Umbilical cord (tissue), 2 donors: Measurements from ENCODE around the gene KCNK15. TPM values are rescaled to one million over a fixed set of nuclear protein-coding genes. Genes with fewer than 3 reads are reported as not detected.
"Not testable (repeated sequence)": the region's sequence is repeated elsewhere in the genome, so short reads cannot be mapped to it uniquely, and the experiment has no call there.

Experiments used
- DNase-seq: peaks from one replicate; pipeline ENCODE4 v3.0.0-alpha.2; 2015; ENCODE audit warnings: low spot score
- total RNA-seq: library from RNA; depleted of rRNA; stranded (reverse); fragments of >200 nt; gene quantifications from one replicate; pipeline ENCODE4 v1.2.3, GENCODE V29; 2014; ENCODE audit warnings: low replicate concordance; ENCODE audit not compliant: insufficient read depth

The KCNK15 gene
- 0.96 TPM for total RNA-seq

- no peak for DNase-seq
These were observed at the start of gene KCNK15 for GRCh38 chr20:44745598-44746366. TSS of gene KCNK15 (plus strand) at chr20:44745865. CDS start at chr20:44745911, 46 bp downstream.

GRCh38 chr20:44696315-44696714 is 49.4 kb upstream of the KCNK15 start:
- no peak for DNase-seq

- not testable (repeated sequence) for DNase-seq
These were observed 48.6 kb upstream of the KCNK15 start for GRCh38 chr20:44697041-44697440.

GRCh38 chr20:44698351-44698750 is 47.3 kb upstream of the KCNK15 start:
- DNase-seq, result no peak

GRCh38 chr20:44700306-44700705 is 45.4 kb upstream of the KCNK15 start:
- DNase-seq, result no peak

- peak; percentile 68 for DNase-seq
These were observed 44.4 kb upstream of the KCNK15 start for GRCh38 chr20:44701118-44701857.

- DNase-seq, result no peak
These were observed 43.8 kb upstream of the KCNK15 start for GRCh38 chr20:44701858-44702256.

GRCh38 chr20:44702776-44703175 is 42.9 kb upstream of the KCNK15 start:
- DNase-seq, result peak; percentile 44

GRCh38 chr20:44703183-44703925 is 42.3 kb upstream of the KCNK15 start:
- DNase-seq, result no peak

- no peak for DNase-seq
These were observed 41.6 kb upstream of the KCNK15 start for GRCh38 chr20:44703956-44704488.

GRCh38 chr20:44704551-44704971 is 41.1 kb upstream of the KCNK15 start:
- no peak for DNase-seq

- DNase-seq, result no peak
These were observed 40.1 kb upstream of the KCNK15 start for GRCh38 chr20:44705364-44706094.

GRCh38 chr20:44706301-44707017 is 39.2 kb upstream of the KCNK15 start:
- DNase-seq, result peak; percentile 27

GRCh38 chr20:44707018-44707579 is 38.6 kb upstream of the KCNK15 start:
- DNase-seq, result no peak

GRCh38 chr20:44709380-44709779 is 36.3 kb upstream of the KCNK15 start:
- DNase-seq, result no peak

- DNase-seq, result no peak
These were observed 35.9 kb upstream of the KCNK15 start for GRCh38 chr20:44709797-44710196.

GRCh38 chr20:44711237-44711636 is 34.4 kb upstream of the KCNK15 start:
- DNase-seq, result no peak

GRCh38 chr20:44714102-44714700 is 31.5 kb upstream of the KCNK15 start:
- DNase-seq, result no peak

GRCh38 chr20:44714701-44715498 is 30.8 kb upstream of the KCNK15 start, which contains the start of gene CCN5:
TSS of gene CCN5 (plus strand) at chr20:44715369. CDS start at chr20:44715391, 22 bp downstream.
- peak; percentile 85 for DNase-seq
